Progenitor cell of endocrine pancreas (in vitro differentiated cells): ENCODE results near the gene PRKCZ. TPM values are rescaled to one million over a fixed set of nuclear protein-coding genes. Genes with fewer than 3 reads are reported as not detected.

ENCODE experiments used
- DNase-seq: peaks from one replicate; pipeline ENCODE4 v3.0.0; 2021; ENCODE audit warnings: low spot score; ENCODE audit not compliant: unreplicated experiment
- H3K27ac Mint-ChIP-seq: 2 replicates; pipeline ENCODE4 v1.8.0; 2021; ENCODE audit warnings: mild to moderate bottlenecking, moderate library complexity, mixed read lengths
- H3K27me3 Mint-ChIP-seq: 2 replicates; pipeline ENCODE4 v1.8.0; 2021; ENCODE audit warnings: mixed read lengths
- H3K36me3 Mint-ChIP-seq: 2 replicates; pipeline ENCODE4 v1.8.0; 2022; ENCODE audit warnings: mixed read lengths; ENCODE audit not compliant: insufficient read depth
- H3K4me1 Mint-ChIP-seq: 2 replicates; pipeline ENCODE4 v1.8.0; 2021; ENCODE audit warnings: low read depth, mixed read lengths
- H3K4me3 Mint-ChIP-seq: 2 replicates; pipeline ENCODE4 v1.8.0; 2021; ENCODE audit warnings: low read depth, mild to moderate bottlenecking, moderate library complexity, mixed read lengths
- H3K9me3 Mint-ChIP-seq: 2 replicates; pipeline ENCODE4 v1.8.0; 2021; ENCODE audit warnings: low read depth, mixed read lengths
- CTCF ChIP-seq: fragments of 200-600 bp; sonication (generic); IDR thresholded peaks from one replicate; pipeline ENCODE4 v1.5.0; 2021; ENCODE audit warnings: antibody characterized with exemption, mild to moderate bottlenecking; ENCODE audit not compliant: unreplicated experiment
- total RNA-seq: library from RNA; stranded (reverse); gene quantifications from 2 replicates; pipeline ENCODE4 v1.2.1, GENCODE V29; 2021

Gene PRKCZ
- total RNA-seq, 1 donor from 2014 or later, result 71.5 TPM

DNA sequence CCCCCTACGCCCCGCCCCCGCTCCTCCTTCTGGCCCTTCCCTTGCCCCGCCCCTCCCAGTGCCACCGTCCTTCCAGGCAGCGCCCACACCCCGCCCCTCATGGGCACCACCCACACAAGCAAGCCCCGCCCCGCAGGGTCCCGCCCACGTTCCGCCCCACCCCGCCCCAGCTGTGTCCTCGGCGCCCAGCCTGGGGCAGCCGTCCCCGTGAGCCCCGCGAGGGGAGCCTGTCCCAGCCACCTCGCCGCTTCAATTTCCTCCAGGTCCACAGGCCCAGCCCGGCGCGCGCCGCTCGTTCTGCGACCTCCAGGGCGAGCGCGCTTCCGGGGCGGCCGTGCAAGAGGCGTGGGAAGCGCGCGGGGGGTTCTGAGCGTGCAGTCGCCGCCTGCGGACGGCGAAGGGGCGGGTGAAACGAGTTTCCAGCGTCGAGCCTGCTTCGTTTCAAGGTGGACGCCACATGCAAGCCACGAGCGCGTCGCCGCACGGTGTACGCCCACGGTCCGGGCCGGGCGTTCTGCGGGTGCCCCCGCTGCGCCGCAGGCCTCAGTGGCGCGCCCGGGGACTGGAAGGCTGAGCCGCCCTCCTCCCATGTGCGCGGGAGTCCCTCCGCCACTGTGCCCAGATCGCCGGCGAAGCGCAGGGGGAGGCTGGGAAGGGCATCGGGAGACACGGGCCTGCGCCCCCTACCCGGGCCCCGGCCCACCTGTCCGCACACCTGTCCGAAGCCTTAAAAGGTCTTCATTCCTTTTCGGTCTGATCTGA, 155.2 kb downstream of the PRKCZ start:
- no peaks in the 10 kb centered on the region for H3K9me3 Mint-ChIP-seq
- DNase-seq, result peak; percentile 84
- H3K27me3 Mint-ChIP-seq, result no peaks in the 10 kb centered on the region
- TF ChIP-seq CTCF, result peak; percentile 10
- H3K4me1 Mint-ChIP-seq, result peaks cover 15% of the 10 kb centered on the region
- no peaks in the 10 kb centered on the region for H3K36me3 Mint-ChIP-seq
- peak overlapping the region; percentile 31 for H3K4me3 Mint-ChIP-seq
- no peak overlapping the region for H3K27ac Mint-ChIP-seq

DNA sequence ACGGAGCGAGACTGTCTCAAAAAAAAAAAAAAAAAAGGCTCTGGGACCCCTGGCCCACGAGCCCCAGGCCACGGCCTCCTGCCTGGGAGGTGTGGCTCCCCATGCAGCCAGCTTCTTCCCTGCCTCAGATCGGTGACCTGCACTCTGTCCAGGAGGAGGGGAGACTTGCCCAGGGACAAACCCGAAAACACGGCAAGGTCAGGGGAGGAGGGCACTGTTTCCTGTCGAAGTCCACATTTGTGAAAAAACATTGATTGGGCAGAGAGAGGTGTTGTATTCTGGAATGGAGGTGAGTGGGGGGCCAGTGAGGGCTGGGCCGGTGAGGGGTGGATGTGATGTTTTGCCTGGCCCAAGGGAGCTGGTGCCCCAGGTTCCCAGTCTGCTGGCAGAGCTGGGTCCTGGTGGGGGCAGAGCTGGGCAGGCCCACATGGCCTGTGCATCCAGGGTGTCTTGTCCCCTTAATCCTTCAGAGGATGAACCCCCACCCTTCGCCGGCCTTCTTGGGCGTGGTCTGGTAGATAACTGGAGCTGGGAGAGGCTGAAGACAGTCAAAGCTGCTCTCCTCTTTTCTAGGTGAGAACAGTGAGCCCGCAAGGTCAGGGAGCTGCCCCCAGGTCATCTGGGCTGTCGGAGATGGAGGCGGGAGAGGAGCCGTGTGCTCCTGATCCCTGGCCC, 156.7 kb downstream of the PRKCZ start:
- Mint-ChIP-seq H3K27me3 (no peaks in the 10 kb centered on the region), H3K4me3 (no peak overlapping the region), H3K9me3 (no peaks in the 10 kb centered on the region), H3K36me3 (no peaks in the 10 kb centered on the region), H3K27ac (no peak overlapping the region), H3K4me1 (peaks cover 15% of the 10 kb centered on the region)
- TF ChIP-seq CTCF, result no peak
- DNase-seq, result no peak

- TF ChIP-seq CTCF, result peak; percentile 31
- Mint-ChIP-seq H3K27me3 (no peaks in the 10 kb centered on the region), H3K4me3 (peak overlapping the region; percentile 29), H3K36me3 (no peaks in the 10 kb centered on the region), H3K27ac (no peak overlapping the region), H3K4me1 (peaks cover 15% of the 10 kb centered on the region), H3K9me3 (no peaks in the 10 kb centered on the region)
- no peak for DNase-seq
Observed at GRCh38 chr1:2208309-2209239, 158.4 kb downstream of the PRKCZ start.

DNA sequence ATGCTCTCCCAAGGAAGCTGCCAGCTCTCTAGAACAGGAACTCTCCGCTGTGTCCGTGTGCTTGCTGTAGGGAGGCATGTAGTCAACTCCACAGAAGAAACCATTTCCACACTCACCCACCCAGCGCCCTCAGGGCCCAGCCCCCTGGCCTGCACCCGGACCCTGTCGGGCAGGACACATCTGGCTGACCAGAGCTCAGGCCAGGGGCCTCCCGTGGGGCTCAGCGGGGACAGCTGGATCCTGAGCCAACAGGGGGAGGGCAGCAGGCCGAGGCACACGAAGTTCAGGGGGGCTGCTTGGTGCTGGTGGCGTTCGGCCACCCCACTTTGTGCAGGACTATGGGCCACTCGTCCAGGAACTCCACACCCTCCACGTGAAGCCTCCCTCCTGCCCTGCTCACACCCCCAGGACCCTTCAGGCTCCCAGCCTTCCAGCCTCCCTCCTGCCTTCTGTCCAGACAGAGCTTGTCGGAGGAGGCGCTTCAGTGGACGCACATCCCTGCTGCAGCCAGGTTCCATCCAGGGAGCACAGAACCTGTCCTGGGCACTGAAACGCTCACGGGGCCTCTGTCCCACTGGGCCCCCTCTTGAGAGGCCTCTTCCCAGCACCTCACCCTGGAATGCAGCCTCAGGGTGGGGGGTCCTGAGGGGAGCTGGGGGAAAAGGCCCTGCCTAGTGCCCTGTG, 159.3 kb downstream of the PRKCZ start:
- H3K36me3 Mint-ChIP-seq, result no peaks in the 10 kb centered on the region
- no peaks in the 10 kb centered on the region for H3K27me3 Mint-ChIP-seq
- no peak for TF ChIP-seq CTCF
- H3K9me3 Mint-ChIP-seq, result no peaks in the 10 kb centered on the region
- peak overlapping the region; percentile 37 for H3K4me3 Mint-ChIP-seq
- no peak for DNase-seq
- H3K27ac Mint-ChIP-seq, result no peak overlapping the region
- peaks cover 12% of the 10 kb centered on the region for H3K4me1 Mint-ChIP-seq
